Left ventricle myocardium inferior (tissue), 1 donor: ENCODE results near the gene PPM1L. TPM values are rescaled to one million over a fixed set of nuclear protein-coding genes. Genes with fewer than 3 reads are reported as not detected.

Experiments
- DNase-seq: peaks from one replicate; pipeline ENCODE4 v3.0.0-alpha.2; 2020
- H3K27ac ChIP-seq: fragments of 200-600 bp; replicated peaks from 2 replicates; pipeline ENCODE4 v1.8.0; 2021
- H3K27me3 ChIP-seq: fragments of 200-600 bp; 2 replicates; pipeline ENCODE4 v1.8.0; 2021; ENCODE audit warnings: low read depth
- H3K36me3 ChIP-seq: fragments of 200-600 bp; 2 replicates; pipeline ENCODE4 v1.8.0; 2021
- H3K4me1 ChIP-seq: fragments of 200-600 bp; 2 replicates; pipeline ENCODE4 v1.8.0; 2021
- H3K4me3 ChIP-seq: fragments of 200-600 bp; 2 replicates; pipeline ENCODE4 v1.8.0; 2021; ENCODE audit warnings: mild to moderate bottlenecking, moderate library complexity
- H3K9me3 ChIP-seq: fragments of 200-600 bp; replicated peaks from 2 replicates; pipeline ENCODE4 v1.8.0; 2021
- intact Hi-C: fragments of 100-400 bp; cut with micrococcal nuclease; formaldehyde crosslinking; loops from one replicate; pipeline ENCODE4 v1.11.0; 2022
- total RNA-seq: library from RNA; stranded (reverse); fragmentation: NEBNext Ultra II Directional; extraction: Animal tissue kit (Norgen Biotek cat#: 25700); gene quantifications from one replicate; pipeline ENCODE4 v1.2.1, GENCODE V29; 2021
- TF ChIP-seq, protein P1 (sequence below): fragments of 200-600 bp; IDR thresholded peaks from 2 replicates; pipeline ENCODE4 v1.8.0; 2021; ENCODE audit warnings: antibody characterized with exemption, mild to moderate bottlenecking, borderline replicate concordance
- donor health status: DM: no; HTN: yes; CAD: no; lungs with severe emphysema.

Gene PPM1L
- total RNA-seq, 1 donor from 2014 or later: 51.1 TPM

DNA sequence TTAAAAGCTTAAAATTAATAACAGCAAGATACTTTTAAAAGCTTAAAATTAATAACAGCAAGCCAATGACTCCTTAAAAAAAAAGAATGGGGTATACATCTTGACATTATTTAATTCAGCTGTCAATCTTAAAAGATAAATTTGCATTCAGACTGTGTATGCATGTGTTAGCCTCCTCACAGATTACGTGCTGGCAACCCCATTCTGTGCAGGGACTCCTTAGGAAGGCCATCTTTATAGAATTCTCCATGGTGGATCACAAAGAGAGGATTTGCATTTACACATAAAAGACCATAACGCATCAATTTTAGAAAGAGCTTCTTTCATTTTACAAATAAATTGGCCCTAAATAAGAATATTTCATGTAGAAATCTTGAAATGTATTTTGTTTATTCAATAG is 261.9 kb downstream of the PPM1L start:
- no peak overlapping the region for H3K27ac ChIP-seq
- peaks cover 33% of the 10 kb centered on the region for H3K4me1 ChIP-seq
- no peak overlapping the region for H3K4me3 ChIP-seq
- TF ChIP-seq, protein P1, sequence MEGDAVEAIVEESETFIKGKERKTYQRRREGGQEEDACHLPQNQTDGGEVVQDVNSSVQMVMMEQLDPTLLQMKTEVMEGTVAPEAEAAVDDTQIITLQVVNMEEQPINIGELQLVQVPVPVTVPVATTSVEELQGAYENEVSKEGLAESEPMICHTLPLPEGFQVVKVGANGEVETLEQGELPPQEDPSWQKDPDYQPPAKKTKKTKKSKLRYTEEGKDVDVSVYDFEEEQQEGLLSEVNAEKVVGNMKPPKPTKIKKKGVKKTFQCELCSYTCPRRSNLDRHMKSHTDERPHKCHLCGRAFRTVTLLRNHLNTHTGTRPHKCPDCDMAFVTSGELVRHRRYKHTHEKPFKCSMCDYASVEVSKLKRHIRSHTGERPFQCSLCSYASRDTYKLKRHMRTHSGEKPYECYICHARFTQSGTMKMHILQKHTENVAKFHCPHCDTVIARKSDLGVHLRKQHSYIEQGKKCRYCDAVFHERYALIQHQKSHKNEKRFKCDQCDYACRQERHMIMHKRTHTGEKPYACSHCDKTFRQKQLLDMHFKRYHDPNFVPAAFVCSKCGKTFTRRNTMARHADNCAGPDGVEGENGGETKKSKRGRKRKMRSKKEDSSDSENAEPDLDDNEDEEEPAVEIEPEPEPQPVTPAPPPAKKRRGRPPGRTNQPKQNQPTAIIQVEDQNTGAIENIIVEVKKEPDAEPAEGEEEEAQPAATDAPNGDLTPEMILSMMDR: no peak
- no peaks in the 10 kb centered on the region for H3K27me3 ChIP-seq
- intact Hi-C loops: no loop called here
- DNase-seq: no peak
- H3K9me3 ChIP-seq: peaks cover 27% of the 10 kb centered on the region
- H3K36me3 ChIP-seq: no peaks in the 10 kb centered on the region

DNA sequence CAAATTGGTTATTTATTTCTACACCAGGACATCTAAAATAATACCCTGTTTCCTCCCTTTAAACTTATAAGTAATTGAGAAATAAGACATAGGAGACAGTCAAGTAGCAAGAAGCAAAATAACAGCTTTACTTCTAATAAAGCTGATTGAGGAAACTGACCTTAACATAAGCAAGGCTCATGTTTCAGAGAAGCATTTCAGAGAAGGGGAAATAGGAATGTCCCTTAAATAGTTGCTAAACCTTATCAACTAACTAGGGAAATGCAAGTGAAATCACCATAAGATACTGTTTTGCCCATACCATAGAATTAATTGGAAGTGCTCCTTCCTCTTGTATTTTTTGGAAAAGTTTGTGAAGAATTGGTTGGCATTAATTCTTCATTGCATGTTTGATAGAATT is 264.2 kb downstream of the PPM1L start:
- Histone ChIP-seq H3K27me3 (no peaks in the 10 kb centered on the region), H3K9me3 (peaks cover 33% of the 10 kb centered on the region), H3K27ac (no peak overlapping the region), H3K4me1 (peaks cover 21% of the 10 kb centered on the region), H3K4me3 (no peak overlapping the region), H3K36me3 (no peaks in the 10 kb centered on the region)
- TF ChIP-seq, protein P1: no peak
- no peak for DNase-seq
- intact Hi-C loops: no loop called here

DNA sequence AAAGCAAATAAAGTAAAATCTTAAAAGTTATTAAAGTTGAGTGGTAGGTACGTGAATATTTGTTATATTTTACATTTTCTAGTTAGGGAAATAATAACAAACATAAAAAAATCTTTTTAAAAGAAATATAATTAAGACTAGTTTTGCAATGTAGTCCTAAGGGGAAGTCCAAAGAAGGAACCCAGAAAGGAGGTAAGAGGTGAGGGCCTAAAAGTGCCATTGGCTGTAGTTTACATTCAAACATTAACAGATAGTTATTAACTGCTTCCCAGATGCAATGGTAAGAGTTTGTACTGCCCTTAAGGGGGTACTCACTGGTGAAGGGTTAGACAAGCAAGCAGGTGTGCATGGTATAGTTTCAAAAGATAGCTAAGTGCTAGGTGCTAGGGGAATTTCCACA is 269.9 kb downstream of the PPM1L start:
- no peaks in the 10 kb centered on the region for H3K27me3 ChIP-seq
- intact Hi-C loops: no loop called here
- no peaks in the 10 kb centered on the region for H3K36me3 ChIP-seq
- peaks cover 26% of the 10 kb centered on the region for H3K9me3 ChIP-seq
- TF ChIP-seq, protein P1: no peak
- H3K27ac ChIP-seq: no peak overlapping the region
- no peak overlapping the region for H3K4me3 ChIP-seq
- no peaks in the 10 kb centered on the region for H3K4me1 ChIP-seq
- no peak for DNase-seq

DNA sequence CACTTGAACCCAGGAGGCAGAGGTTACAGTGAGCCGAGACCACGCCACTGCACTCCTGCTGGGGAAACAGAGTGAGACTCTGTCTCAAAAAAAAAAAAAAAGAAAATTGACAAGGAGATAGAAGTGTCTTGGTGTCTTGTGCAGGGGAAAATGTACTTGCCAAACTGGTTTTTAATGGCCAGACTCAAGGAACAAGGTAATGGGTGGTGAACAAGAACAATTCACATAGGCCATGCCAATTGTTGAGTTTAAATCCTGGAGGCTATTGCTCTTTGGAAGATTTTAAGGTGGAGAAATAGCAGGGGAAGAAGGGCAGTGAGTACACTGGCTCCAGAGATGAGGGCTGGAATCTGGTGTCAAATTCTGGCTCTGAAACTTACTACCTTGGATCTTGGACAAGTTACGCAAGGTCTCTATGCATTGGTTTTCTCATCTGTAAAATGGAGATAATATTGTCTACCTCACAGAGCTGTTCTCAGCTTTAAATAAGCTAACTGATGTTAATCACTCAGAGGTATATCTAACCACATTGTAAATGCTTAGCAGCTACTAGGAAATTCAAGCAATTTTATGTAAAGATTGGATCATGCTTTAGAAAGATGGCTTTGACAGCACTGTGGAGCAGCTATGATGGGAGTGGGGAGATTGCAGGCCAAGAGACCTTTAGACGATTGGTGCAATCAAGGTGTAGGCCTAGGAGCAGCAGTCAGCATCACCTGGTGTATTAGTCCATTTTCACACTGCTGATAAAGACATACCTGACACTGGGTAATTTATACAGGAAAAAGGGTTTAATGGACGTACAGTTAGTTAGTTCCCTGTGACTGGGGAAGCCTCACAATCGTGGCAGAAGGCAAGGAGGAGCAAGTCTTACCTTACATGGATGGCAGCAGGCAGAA is 270.8 kb downstream of the PPM1L start:
- TF ChIP-seq, protein P1: no peak
- Histone ChIP-seq H3K9me3 (peaks cover 17% of the 10 kb centered on the region), H3K27me3 (no peaks in the 10 kb centered on the region), H3K4me1 (no peaks in the 10 kb centered on the region), H3K27ac (no peak overlapping the region), H3K36me3 (no peaks in the 10 kb centered on the region), H3K4me3 (no peak overlapping the region)
- DNase-seq: no peak
- intact Hi-C loops: no loop called here

DNA sequence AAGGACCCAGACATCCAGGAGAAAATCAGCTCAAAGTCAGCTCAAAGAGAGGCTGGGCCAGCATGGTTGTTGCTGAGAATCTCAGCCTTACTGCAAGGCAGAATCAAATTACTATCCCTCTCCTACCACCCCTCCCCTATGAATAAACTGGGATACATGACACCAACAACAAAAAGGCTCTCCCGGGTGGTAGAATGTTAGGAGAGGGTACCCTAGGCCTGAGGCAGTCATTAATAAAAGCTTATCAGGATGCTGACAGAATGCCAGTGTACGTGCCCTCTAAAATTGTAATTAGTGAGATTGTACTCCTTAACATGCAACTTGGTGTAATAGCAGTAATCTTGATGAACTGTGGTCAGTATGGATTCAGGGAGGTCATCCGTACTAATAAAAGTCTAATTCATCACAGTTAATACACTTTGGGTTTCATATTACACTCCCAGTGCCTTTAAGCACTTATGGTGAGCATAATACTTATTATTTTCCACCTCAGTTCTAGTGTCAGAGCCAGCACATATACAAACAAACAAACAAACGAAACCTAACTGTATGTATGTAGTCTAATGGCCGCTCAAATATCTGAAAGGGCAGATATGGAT is 272.6 kb downstream of the PPM1L start:
- intact Hi-C loops: no loop called here
- H3K36me3 ChIP-seq: peaks cover 7% of the 10 kb centered on the region
- H3K4me1 ChIP-seq: no peaks in the 10 kb centered on the region
- H3K27ac ChIP-seq: no peak overlapping the region
- no peak for DNase-seq
- no peak overlapping the region for H3K4me3 ChIP-seq
- peaks cover 7% of the 10 kb centered on the region for H3K9me3 ChIP-seq
- H3K27me3 ChIP-seq: no peaks in the 10 kb centered on the region
- TF ChIP-seq, protein P1: no peak
